CD4-positive, alpha-beta T cell treated with Interleukin-10 for 1 hour (primary cell): Measurements from ENCODE around the gene PYM1.
A peak's percentile ranks its signal among the peaks of the same experiment; 100 is the strongest.

Experiments used
- DNase-seq: peaks from one replicate; pipeline ENCODE4 v3.0.0-alpha.2; 2020

PYM1 gene

DNA sequence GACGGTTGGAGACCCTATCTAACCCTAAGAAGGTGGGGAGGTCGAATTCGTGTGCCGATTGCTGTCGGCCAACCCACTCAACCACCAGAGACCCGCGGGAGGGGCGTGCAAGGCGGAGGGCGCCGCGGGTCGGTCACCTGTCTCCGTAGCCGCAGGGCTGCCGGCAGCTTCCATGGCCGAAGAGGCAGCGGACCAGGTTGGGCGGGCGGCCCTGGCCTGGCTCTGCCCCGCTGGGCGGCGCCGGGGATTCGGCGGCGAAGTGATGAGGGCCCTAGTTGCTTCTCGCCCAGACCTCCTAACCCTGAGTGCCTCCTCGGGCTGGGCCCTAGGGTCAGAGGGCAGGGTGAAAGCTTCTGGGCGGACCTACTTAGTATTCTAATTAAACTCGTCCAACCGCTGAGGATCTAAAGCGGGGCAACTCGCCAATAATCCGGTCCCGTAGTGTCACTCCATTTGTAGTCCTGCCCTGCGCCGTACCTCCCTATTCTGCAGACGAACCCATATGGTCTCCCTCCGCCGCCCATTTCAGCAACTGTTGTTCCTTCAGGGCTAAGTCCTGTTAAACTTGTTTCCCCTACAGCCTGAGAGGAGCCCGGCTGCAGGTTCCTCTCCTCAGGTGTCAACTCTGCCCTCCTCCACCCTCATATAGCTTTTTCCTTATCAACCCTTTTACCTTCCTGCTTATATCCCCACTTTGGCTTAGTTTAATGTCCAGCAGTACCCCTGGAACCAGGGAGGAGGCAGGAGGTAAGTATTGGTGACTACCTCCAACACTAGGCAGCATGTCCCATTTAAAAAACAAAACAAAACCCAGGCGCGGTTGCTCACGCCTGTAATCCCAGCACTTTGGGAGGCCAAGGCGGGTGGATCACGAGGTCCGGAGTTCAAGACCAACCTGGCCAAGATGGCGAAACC is at the start of gene PYM1:
Gene PYM1 (minus strand): TSS at position 307 of the 915 bp plus-strand sequence. CDS start 133 bp downstream, at position 174.
- peak; percentile 78 for DNase-seq

- peak; percentile 41 for DNase-seq
Measured at GRCh38 chr12:55974308-55974730, 46.6 kb upstream of the PYM1 start.

DNA sequence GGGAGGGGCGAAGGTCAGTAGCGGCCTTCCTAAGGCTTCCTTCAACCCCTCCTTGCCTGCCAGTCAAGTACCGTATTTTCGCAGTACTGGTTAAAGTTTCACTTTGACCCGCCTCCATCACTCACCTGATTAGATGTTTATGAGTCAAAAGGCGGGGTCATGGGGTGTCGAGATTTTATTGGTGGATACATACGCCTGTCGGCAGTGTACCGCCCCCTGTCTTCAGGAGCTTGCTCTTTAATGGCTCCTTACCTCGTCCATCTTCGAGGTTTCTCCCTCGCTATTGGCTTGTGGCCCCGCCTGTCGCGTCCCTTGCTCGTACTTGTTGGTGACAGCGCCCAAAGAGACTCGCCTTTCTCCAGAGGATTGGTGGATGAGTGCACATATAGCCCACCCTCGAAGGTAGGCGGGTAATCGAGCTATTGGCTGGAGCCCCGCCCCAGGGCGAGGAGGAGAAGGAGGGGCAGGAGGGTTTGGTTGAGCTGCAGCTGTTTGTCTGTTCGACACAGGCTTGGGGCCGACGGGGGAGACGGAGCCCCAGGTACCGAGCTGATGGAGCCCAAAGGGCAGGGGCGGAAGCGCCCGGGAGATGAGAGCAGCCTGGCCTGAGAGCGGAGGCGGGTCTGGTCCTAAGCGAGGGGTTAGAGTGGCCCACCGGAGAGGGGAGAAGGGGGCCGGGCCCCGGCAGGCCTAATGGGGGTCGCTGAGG is 46.1 kb upstream of the PYM1 start, which contains the start of gene RAB5B:
Gene RAB5B (plus strand): TSS at position 480 of the 709 bp plus-strand sequence. CDS start 12,883 bp downstream, outside the sequence.
- peak; percentile 100 for DNase-seq

DNA sequence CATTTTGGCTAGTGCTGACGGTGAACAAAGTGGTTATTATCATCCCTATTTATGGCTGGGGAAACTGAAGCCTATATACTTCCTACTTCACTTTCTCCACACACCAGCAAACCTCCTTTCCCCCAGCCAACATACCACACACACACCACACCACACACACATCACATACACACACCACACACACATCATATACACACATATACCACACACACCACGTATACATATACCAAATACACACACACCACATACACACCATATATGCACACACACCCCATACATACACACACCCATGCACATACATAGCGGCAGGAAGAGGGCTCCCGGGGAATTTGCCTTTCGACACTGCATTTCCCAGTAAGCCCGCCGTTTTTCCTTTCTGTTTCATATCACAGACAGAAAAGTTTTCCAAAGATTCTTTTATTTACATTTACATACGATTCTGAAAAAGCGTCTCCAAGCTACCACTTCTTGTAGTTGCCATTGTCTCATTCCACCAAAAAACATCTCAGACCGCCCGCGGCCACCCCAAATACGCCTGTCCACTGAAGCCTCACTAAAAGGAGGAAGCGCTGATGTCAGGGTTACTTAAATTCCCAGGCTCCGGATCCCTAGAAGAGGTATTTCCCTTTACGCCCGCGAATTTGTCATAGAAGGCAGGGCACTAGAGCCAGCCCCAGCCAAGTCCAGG is 45.4 kb upstream of the PYM1 start:
- DNase-seq: peak; percentile 51

GRCh38 chr12:55972456-55972855 is 44.8 kb upstream of the PYM1 start:
- no peak for DNase-seq

DNA sequence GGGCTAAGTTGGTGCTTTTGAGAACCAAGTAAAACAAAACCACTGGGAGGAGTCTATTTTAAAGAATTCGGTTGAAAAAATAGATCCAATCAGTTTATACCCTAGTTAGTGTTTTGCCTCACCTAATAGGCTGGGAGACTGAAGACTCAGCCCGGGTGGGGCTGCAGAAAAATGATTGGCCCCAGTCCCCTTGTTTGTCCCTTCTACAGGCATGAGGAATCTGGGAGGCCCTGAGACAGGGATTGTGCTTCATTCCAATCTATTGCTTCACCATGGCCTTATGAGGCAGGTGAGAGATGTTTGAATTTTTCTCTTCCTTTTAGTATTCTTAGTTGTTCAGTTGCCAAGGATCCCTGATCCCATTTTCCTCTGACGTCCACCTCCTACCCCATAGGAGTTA is 44.3 kb upstream of the PYM1 start:
- DNase-seq: no peak

DNA sequence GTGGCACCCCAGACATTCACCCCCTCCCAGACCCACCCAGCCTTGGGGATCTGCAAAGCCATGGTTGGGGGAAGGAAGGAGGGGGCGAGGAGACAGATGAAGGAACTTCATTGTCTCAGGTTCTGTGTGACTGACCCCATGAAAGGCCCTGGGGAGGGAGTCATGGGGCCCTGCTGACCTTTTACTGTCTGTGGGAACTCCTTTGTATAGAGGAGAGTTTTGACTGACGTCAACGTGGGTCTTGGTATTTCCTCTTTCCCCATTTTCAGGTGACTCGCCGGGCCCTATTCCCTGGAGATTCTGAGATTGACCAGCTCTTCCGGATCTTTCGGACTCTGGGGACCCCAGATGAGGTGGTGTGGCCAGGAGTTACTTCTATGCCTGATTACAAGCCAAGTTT is 43.1 kb upstream of the PYM1 start:
- DNase-seq: no peak

DNA sequence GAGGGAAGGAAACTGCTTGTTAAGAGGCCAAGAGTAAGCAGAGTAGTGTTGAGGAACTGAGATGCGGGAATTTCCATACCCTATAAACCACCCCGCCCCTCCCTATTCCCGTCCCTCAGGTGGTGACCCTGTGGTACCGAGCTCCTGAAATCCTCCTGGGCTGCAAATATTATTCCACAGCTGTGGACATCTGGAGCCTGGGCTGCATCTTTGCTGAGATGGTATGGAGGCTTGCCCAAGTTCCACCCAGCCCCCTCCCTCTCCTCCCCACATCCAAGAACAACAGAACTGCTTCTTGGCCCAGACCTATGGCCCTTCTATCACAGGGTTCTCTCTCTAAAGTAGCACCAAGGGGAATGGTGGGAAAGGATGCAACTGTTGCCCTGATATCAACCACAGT is 41.7 kb upstream of the PYM1 start:
- no peak for DNase-seq

- peak; percentile 90 for DNase-seq
Measured at GRCh38 chr12:55966408-55967281, 39.0 kb upstream of the PYM1 start, which contains the start of gene CDK2. CDK2 (plus strand) TSS chr12:55966830; CDS start chr12:55967009, 179 bp downstream.

DNA sequence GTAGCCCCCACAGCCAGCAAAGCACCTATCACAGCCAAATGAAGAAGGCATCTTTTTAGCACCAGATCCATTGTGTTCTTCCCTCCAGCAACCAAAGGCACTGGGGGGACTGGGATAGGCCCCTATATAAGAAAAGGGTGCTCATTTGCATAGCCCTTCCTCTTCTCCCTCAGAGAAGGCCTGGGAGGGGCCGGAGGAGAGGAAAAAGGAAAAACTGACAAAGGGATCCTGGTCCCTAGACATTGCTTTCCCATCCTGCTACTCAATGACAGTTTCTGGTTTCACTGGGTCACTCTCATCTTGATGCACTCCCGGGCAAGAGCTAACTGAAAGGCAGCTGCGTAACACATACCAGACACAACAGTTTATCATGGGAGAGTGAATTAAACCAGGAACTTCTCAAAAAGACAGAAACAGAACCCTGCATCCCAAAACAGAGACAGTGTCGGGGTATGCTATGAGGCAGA is 38.3 kb upstream of the PYM1 start, which contains the start of gene PMEL:
Gene PMEL (minus strand): TSS at position 102 of the 467 bp plus-strand sequence. CDS start 31 bp downstream, at position 71.
- peak; percentile 7 for DNase-seq

GRCh38 chr12:55965240-55965639 is 37.5 kb upstream of the PYM1 start:
- DNase-seq: no peak

DNA sequence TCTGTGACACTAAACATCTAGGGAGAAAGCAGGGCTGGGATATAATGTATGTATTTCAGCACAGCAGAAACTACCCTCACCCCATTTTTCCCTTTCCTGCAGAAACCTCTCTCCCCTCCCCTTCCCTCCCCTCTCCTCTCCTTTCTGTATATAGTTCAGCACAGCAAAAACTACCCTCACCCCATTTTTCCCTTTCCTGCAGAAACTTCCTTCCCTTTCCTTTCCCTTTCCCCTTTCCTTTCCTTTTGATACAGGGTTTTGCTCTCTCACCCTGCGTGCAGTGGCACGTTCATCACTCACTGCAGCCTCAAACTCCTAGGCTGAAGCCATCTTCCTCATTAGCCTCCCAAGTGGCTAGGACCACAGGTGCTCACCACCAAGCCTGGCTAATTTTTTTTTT is 36.1 kb upstream of the PYM1 start:
- DNase-seq: no peak

GRCh38 chr12:55957106-55957859 is 29.6 kb upstream of the PYM1 start:
- no peak for DNase-seq

DNA sequence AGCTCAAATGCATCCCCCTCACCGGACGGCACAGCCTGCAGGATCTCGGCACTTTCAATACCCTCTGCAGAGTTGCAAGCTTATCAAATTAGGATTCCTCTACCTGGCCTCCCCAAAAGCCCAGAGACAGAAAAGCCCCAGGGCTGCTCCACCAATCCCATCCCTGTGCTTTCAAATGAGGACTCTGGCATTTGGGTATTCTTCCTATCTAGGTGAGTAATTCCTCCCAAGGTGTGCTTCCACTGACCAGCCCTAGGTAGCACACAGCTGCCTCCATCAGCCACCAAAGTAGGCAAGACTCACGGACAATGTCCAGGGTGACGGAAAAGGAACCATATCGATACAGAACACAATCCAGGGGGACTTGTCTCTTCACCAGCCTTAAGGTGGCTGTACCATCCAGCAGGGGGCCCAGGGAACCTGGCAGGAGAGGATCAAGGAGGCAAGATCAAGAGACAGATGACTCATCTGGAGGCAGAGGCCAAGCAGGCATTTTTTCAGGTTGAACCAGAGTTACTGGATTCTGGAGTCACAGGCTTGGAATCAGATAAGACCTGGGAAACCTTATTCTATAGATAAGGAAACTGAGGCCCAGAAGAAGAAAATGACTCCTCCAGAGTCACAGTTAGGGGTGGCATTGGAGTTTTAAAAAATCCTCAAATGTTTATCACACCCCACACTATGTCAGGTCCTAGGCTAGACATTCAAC is 28.3 kb upstream of the PYM1 start:
- DNase-seq: no peak

GRCh38 chr12:55955344-55955743 is 27.6 kb upstream of the PYM1 start:
- no peak for DNase-seq

DNA sequence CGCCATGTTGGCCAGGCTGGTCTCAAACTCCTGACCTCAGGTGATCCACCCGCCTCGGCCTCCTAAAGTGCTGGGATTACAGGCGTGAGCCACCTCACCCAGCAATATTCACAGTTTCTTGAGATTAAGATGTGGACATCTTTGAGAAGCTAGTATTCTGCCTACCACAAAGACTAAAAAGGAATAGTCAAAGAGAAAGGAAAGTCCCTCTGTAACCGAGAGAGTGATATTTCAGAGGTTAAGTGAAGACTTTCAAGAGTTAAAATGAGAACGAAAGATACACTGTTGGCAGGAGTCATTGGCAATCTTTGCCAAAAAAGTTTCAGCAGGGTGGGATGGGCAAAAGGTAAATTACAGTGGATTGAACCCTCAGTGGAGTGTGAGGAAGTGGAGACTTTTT is 18.9 kb upstream of the PYM1 start:
- DNase-seq: no peak

DNA sequence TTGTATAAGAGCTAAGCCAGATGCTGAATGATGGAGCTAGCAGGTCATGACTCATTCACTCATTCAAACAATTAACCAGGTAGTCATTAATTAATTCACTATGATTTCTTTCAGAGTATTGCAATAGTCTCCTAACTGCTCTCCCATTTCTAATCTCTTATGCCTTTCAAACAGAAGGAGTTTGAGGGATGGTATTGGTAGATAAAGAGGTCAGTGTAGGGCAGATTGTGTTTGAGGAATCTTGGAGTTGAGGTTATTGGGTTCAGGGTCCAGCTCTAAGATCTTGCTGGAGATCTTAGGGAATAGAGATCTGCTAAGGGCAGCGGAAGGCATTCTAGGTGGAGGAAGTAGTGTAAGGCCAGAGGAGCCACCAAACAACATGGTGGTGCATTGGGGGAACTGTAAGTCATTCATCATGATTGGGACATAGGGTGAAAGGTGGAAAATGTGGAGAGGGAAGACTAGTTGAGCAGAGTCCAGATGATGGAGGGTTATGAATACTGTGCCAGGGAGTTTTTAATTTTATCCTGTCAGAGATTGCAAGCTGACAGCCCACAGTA is 15.0 kb upstream of the PYM1 start:
- no peak for DNase-seq

DNA sequence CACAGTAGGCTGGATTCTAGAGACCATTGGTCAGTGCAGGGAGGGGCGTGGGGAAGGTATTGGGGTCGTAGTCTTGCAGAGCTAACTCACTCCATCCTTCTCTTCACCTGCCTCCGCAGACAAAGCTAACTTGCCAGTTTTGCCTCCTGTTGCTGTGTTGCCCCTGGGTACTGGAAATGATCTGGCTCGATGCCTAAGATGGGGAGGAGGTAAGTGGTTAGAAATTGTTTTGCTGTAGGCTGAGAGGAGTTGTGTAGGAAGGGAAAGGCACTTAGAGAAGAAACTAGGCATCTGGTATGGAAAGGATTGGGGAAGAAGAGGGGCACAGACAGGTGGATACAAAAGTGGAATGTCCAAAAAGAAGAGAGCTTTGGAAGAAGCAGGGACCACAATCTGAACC is 14.4 kb upstream of the PYM1 start:
- no peak for DNase-seq

GRCh38 chr12:55940065-55940732 is 12.5 kb upstream of the PYM1 start:
- peak; percentile 90 for DNase-seq
